HG03575 (cell line): ENCODE results near the gene HSPA12A.

Experiments used
- ATAC-seq: cut with Tn5 transposase; IDR thresholded peaks from one replicate; pipeline ENCODE4 v1.9.1; 2021; ENCODE audit not compliant: unreplicated experiment, insufficient number of reproducible peaks, low FRiP score; ENCODE audit errors: extremely low read depth

HSPA12A gene

GRCh38 chr10:116752563-116752962, 10.2 kb upstream of the HSPA12A start:
- ATAC-seq: no peak

GRCh38 chr10:116748471-116748870, 6.1 kb upstream of the HSPA12A start:
- ATAC-seq: no peak

DNA sequence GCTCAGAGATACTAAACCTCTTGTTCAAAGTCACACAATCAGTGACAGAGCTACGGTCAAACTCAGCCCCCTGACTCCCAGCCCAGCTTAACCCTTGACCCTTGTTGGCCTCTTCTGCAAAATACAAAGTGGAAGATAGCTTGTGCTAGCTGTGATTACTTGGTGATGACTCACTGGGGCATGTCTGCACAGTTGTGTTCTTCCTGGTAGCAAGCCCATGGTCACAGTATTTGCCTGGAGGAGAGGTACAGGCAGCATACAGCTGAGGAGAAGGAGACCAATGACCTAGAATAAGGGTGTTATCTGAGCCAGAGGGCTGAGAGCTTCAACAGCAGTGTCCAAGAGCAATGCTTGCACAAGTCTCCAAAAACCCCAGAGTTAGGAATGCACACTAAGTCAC, 5.7 kb upstream of the HSPA12A start:
- no peak for ATAC-seq

DNA sequence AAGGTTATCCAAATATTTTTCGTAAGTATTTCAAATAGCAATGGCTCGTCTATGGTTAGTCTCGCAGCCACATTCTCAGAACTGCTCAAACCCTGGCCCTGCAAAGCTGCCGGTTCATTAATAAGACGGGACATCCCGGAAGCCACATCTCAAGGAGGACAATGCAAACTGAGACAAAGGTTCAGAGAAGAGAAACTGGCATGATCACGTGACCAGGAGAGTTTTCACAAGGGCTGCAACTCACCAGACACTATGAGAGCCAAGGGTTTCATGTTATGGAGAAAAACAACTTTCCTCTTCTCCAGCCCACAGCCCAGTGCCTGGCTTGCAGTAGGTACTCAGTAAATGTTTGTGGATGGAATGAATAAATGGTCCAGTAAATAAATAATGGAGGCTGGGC, 5.0 kb upstream of the HSPA12A start:
- ATAC-seq: no peak

DNA sequence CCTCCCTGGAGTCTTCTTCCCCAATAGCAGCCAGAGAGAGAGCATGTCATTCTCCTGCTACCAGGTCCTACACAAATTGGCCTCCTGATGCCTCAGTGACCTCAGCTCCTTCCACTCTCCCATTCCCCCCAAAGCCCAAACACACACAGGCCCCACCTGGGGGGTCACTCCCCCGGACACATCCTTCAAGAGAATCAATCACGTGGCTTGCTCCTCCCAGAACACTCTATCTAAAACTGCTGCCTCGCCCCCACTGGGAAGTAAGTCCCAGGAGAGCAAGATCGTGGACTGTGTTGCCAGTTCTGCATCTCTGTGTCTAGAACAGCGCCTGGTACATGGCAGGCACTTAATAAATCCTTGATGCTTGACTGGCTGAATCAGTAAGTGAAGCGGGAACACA, 2.5 kb upstream of the HSPA12A start:
- ATAC-seq: no peak

GRCh38 chr10:116744163-116744753, 1.9 kb upstream of the HSPA12A start:
- ATAC-seq: no peak

- no peak for ATAC-seq
Observed at GRCh38 chr10:116743266-116744064, 1.1 kb upstream of the HSPA12A start.

DNA sequence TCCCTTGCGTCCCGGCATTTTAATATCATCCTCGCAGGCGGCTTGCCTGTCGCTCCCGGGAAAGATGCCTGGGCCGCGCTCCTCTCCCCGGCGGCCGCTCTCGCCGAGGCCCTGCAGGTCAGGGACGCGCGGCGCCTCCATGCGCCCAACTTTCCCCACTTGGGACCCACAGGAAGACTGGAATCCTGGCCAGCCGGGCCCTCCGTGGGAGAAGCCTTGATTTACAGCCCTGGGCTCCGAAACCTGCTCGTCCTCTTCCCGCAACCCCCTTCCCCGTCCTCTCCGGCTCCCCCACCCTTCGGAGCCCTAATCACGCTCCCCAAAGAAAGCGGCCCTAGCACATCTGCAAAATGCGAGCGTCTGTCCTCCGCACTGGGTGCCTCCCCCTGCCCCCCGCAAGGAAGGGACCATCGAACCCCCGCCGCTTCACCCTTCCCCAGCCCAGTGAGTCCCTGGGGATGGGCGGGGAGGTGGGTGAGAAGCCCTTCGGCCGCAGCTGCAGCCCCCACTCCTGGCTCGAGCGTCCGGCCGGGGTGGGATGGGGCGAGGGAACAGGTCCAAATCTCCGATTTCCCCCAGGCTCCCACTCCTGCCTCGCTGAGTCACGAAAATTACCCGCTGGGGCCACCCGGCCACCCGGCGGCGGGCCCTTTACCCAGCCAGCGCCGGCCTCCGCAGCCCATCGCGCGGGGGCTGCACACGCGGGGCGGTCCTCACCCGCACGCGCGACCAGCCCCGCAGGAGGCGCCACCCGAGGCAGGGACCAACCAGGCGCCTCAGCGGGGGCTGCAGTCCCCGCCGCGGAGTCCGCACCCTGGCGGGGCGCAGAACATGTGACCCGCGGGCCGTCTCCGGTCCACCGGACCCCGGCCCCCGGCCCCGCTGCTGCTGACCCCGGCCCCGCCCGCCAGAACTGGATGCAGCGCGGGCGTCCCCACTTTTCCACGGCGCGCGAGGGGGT, 695 bp downstream of the HSPA12A start:
- no peak for ATAC-seq

GRCh38 chr10:116740971-116741370, 1.4 kb downstream of the HSPA12A start:
- no peak for ATAC-seq

DNA sequence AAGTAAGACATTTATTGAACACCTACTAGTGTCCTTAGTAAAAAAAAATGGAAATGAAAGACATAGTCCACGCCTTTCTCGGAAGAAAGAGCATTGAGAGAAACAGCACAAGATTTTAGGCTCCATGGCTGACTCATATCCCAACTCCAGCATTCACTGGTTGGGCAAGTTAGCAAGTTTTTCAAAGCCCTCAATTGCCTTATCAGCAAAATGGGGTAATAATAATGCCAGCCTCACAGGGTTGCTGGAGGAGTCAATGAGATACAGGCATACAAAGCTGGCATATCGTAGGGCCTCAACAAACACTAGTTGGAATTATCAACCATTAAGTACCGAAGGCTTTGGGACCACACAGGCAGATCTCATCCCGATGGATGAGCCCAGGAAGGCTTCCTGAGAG, 4.0 kb downstream of the HSPA12A start:
- ATAC-seq: no peak

DNA sequence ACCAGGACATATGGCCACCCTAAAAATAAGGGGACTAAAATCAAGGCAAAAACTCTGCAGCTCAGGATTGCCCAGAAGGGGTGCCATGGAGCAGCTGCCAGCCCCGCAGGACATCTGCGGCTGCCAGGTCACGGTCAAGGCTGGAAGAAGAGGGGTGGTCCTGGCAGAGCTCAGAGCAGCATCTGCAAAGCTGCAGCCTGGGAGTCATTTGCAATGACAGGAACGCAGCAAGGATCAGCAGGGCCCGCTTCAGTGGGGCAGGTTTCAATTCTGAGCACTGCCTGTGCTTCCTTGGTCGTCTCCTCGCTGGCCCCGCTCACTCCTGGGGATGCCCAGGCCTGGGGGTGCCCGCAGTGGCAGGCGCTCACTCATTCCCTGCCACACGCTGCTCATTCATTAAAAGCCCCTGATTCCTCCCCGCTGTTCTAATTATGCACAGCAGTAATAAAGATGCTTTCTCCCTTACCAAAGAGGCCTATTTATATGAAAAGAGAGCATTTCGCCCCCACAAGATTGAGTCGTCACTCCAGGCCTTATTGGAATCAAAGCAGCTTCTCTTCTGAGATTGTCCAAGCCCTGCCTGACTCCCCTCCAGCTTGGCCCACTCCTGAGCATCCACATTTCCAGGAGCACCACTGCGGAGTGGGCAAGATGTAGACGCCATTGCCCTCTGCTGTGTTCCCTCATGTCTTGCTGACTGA, 4.6 kb downstream of the HSPA12A start:
- ATAC-seq: no peak

GRCh38 chr10:116733566-116733965, 8.8 kb downstream of the HSPA12A start:
- ATAC-seq: no peak

DNA sequence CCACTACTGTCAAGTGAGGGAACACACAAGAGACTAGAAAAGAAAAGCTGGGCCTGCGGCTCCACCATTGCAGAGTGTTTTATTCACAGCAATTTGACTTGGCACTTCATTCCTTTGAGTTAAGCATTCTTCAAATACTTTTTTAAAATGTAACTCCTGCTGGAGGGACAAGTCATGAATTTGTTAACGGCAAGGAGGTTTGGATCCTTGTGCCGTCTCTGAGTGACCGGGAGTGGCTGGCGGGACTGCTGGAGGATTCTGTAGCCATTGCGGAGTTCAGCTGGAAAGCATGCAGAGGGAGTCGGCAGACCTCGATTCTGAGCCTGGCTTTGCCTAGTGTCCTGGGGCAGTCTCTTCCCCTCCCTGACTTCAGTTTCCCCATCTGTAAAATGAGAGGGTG, 9.8 kb downstream of the HSPA12A start:
- ATAC-seq: no peak

- no peak for ATAC-seq
Observed at GRCh38 chr10:116730464-116731260, 11.7 kb downstream of the HSPA12A start.

GRCh38 chr10:116729243-116729642, 13.1 kb downstream of the HSPA12A start:
- no peak for ATAC-seq

GRCh38 chr10:116728526-116729096, 13.8 kb downstream of the HSPA12A start:
- ATAC-seq: no peak

DNA sequence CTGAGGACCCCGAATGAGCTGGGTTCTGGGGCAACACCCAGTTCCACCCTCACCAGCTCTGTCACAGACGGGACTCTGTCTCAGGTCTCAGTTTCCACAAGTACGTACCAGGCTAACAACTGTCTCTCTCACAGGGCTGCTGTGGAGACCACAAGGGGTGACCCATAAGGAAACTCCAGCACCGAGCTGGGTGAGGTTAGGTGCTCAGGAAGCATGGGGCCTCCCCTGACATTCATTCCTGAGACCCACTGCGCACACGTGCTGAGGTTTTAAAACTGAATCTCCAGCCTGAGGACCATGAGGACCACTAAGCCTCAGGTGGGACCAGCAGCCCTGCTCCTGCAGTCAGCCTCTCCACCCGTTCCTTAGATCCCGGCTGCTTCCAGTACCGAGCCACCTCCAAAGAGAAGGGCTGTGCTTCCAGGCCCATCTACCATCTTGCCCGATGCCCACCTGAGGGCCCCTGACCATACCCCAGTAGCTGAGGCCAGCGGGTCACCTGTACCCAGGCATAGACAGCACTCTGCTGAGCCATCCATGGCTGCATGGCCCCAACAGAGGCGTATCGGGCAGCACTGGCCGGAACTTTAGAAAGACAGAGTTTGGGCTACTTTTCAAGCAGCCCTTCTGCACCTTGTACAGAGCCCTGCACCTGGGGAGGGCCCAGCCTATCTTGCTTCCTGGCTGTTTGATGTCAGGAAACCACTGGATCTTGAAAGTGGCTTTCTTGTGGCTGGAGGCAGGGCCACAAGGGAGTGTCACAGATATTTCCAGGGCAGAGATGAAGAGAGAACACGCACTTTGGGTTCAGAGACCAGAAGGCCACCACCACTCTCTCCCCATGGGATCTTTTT, 18.7 kb downstream of the HSPA12A start:
- no peak for ATAC-seq
